ENCODE measurements around the gene TMEM253.

Gene TMEM253

DNA sequence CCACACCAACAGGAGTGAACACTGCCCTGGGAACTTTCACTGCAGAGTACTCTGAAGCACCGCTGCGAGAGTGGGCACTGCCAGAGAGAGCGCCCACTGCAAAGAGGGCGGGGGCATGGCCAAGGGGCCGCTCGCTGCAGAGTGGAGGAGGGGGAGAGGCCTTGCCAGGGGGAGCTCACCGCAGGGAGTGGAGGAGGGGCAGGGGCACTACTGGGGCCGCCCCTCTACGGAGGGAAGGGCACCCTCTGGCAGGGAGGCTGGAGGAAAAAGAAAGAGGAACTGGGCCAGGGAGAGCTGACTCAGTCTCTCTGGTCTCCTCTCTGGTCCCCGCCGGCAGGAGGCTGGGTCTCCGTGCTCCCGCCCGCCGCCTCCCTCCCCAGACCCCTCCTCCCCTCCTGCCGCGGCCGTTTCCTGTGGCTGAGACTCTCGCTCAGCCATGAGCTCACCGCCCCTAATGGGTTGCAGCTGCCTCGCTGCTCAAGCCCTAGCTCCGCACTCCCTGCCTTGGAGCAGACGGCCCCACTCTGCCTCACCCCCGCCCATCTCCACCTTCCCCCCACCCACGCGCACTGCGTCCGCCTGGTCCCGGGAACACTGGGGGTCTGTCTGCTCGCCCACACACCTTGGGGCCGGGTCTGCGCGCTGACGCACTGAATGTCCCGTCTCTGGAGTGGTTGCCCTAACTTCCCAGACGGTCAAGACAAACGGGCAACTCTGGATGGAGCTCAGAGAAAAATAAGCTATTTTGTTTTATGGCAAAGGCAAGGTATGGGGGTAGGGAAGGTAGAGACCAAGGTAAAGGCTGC, 29.4 kb upstream of the TMEM253 start:
- DNase-seq: peak; percentile 96

DNA sequence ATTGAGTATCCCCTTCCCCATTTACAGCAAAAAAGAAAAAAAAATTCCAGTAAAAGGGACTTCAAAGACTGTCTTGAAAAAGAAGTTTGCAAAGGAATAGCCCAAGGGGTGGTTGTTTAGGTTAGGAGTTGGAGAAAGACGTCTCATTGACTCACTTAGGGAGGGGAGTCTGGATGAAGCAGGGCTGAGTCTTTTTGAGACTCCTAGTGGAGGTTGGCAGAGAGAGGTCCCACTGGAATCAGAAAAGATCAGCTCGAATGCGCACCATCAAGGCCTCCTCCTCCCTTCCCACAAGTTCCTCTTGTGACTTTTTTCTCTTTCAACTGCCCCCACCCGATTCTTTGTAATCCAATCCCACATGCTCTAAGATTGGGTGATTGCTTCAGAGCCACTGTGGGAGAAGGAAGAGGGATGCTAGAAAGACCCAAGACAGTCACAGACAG, 28.8 kb upstream of the TMEM253 start:
- peak; percentile 75 for DNase-seq

- DNase-seq: no peak
Observed at GRCh38 chr14:21072781-21073339, 28.0 kb upstream of the TMEM253 start.

DNA sequence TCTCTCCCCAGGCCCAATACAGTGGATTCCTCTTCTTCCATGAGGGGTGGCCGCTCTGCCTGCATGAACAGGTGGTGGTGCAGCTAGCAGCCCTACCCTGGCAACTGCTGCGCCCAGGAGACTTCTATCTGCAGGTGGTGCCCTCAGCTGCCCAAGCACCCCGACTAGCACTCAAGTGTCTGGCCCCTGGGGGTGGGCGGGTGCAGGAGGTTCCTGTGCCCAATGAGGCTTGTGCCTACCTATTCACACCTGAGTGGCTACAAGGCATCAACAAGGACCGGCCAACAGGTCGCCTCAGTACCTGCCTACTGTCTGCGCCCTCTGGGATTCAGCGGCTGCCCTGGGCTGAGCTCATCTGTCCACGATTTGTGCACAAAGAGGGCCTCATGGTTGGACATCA, 26.9 kb upstream of the TMEM253 start:
- DNase-seq: no peak

GRCh38 chr14:21074398-21075272, 26.2 kb upstream of the TMEM253 start:
- DNase-seq: no peak

DNA sequence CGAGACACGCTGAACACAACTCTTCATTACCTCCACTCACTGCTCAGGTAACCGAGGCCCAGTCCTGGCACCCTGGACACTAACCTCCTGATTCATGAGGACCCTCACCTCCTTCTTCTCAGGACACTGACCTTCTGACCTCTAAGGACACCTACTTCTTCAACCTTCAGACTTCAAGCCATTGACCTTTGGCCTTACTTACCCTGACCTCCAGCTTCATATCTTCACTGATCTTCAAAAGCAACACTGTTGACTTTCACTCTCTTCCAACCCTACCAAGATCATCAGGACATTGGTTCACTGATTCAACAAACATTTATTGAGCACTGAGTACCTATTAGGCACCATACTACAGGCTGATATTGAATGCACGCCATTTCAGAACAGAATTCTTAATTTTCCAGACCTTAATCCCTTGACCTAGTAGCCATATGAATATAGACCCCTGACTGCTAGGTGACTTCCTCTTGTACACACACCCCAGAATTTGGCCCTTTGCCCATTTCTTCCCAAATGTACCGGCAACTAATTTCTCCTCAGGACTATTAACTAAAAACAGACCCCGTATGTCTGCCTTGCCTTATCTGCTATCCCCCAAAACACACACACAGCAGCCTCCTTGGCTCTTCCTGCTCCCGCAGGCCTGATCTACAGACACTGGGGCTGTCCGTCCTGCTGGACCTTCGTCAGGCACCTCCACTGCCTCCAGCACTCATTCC, 25.0 kb upstream of the TMEM253 start:
- DNase-seq: no peak

DNA sequence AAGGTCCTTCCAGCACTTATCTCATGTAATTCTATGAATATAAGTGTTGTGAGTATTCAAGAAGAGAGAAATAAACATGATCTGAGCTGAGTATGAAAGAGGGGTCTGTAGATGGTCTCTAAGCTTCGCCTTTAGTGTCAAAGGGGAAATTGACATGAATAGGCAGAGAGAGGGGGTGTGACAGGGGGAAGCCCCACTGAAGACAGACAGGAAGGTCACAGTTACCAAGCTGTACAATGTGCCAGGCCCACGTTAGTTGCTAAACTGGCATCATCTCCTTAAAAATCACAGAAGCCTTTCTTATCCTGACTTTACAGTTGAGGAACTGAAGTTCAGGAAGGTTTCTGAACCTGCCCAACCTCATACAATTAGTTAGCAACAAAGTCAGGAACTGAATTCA, 23.2 kb upstream of the TMEM253 start:
- no peak for DNase-seq

- DNase-seq: no peak
Observed at GRCh38 chr14:21078287-21078686, 22.6 kb upstream of the TMEM253 start.

- no peak for DNase-seq
Observed at GRCh38 chr14:21078726-21079125, 22.1 kb upstream of the TMEM253 start.

DNA sequence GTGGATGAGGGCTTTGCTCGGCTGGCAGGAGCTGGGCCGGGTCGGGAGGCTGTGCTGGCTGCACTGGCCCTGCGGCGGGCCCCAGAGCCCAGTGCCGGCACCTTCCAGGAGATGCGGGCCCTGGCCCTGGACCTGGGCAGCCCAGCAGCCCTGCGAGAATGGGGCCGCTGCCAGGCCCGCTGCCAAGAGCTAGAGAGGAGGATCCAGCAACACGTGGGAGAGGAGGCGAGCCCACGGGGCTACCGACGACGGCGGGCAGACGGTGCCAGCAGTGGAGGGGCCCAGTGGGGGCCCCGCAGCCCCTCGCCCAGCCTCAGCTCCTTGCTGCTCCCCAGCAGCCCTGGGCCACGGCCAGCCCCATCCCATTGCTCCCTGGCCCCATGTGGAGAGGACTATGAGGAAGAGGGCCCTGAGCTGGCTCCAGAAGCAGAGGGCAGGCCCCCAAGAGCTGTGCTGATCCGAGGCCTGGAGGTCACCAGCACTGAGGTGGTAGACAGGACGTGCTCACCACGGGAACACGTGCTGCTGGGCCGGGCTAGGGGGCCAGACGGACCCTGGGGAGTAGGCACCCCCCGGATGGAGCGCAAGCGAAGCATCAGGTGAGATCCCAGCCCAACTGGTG, 19.2 kb upstream of the TMEM253 start:
- DNase-seq: no peak

DNA sequence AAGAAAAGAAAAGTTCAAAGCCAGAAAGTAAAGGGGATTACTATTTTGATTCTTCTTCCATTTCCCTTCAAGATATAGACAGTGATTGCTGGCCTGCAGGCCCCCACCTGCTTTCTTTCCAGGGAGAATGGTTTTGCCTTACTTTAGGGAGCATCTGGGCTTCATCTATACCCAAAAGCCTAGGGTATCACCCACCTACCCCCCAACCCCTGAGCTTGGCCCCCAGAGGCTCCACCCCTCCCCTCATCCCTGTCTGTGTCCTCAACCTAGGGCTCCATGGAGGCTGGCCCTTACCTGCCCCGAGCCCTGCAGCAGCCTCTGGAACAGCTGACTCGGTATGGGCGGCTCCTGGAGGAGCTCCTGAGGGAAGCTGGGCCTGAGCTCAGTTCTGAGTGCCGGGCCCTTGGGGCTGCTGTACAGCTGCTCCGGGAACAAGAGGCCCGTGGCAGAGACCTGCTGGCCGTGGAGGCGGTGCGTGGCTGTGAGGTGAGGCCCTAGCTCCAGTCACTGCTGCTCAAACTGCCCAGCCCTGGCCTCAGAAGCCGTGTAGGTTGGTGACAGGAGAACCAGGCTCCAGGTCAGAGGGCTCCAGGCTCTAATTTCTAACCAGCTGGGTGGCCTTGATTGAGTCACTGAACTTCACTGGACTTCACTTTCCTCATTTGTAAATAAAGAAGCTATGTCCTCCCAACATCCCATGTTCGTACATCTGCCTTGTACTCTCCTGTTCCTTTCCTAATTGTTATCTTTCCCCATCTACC, 17.1 kb upstream of the TMEM253 start:
- DNase-seq: no peak

DNA sequence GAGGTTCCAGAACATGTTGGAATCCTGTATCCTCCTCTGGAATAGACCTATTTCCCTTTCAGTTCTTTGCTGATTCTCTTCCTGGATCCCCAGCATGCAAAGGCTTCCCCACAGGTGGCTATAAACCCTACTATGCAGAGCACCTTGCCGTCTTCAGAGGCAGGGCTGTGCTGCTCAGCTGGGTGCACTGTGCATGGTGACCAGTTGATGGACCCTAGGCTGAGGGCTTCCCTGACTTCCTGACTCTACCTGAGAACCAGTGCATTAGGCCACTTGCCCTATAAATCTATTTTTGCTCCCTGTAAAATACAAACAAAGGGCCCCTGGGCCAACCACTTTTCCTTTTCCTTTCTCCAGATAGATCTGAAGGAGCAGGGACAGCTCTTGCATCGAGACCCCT, 16.5 kb upstream of the TMEM253 start:
- no peak for DNase-seq

DNA sequence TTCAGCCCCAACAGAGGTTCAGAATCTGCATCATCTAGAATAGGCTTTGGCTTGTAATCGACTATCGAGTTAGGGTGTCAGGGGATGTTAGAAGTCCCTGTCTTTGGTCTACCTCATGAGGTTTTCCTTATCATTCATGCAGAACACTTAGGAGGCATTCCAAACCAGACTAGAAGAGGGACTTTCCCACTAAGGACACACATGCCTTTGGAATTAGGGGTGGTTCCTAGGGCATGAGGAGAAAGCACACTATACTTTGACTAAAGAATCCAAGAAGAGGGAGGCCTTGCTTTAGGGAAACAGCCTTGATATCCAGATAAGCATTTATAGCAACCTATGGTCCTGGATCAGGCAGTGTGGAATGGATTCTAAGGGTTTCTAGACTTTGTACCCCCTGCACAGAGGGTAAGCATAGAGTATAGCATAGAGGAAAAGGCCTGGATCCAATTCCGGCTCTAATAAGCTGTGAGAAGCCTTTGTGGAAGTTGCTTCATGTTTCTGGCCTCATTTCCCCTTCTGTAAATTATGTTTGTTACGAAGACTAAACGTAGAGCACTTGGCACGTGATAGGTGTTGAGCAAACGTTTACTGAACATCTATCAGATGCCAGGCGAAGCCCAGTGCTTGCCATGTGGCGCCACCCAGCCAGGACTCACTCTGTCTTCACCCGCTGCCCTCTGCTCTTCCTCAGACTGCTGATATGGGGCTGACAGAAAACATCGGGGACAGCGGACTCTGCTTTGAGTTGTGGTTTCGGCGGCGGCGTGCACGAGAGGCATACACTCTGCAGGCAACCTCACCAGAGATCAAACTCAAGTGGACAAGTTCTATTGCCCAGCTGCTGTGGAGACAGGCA, 15.6 kb upstream of the TMEM253 start:
- no peak for DNase-seq

DNA sequence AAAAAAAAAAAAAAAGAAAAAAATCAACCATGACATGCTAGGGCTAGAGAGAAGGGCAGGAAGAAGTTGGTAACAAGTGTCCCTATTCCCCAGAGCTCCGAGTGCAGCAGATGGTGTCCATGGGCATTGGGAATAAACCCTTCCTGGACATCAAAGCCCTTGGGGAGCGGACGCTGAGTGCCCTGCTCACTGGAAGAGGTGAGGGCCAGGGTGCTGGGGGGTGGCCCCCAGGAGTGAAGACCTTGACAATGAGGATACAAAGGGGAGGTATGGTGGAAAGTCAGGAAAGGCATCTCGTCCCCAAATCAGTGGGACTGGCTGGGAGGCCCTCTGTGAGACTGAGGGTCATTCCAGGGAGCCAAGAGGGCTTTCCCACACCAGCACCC, 14.0 kb upstream of the TMEM253 start:
- DNase-seq: no peak

- DNase-seq: peak; percentile 90
Observed at GRCh38 chr14:21087294-21088091, 13.4 kb upstream of the TMEM253 start.

DNA sequence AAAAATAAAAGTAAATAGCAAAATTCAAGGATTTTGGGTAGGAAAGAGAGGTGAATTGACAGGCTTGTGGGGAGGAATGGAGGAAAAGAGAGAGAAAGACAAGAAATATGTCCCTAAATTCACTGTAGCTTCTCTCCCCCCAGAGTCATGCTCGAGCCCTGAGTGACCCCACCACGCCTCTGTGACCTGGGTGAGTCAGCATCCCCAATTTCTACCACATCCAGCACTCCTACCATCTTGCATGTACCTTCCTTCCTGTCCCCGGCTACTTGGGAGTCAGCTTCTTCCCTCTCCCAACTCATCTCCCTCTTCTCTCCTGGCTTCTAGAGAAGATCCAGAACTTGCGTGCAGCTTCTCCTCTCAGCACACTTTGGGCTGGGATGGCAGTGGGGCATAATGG, 12.2 kb upstream of the TMEM253 start:
- DNase-seq: no peak

- DNase-seq: no peak
Observed at GRCh38 chr14:21089271-21089670, 11.6 kb upstream of the TMEM253 start.

DNA sequence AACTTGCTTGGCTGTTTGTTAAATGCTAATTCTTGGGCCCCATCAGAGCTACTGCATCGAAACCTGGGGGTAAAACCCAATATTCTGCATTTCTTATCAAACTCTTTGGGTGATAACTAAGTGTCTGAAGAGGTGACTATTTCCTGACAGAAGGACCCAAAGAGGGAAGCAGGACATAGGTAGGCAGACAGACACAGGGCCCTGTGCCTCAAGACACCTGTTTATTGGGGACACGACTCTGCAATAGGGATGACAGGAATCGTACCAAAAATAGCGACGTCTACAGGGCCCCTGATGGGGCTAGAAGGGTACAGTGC, 11.0 kb upstream of the TMEM253 start:
- no peak for DNase-seq

DNA sequence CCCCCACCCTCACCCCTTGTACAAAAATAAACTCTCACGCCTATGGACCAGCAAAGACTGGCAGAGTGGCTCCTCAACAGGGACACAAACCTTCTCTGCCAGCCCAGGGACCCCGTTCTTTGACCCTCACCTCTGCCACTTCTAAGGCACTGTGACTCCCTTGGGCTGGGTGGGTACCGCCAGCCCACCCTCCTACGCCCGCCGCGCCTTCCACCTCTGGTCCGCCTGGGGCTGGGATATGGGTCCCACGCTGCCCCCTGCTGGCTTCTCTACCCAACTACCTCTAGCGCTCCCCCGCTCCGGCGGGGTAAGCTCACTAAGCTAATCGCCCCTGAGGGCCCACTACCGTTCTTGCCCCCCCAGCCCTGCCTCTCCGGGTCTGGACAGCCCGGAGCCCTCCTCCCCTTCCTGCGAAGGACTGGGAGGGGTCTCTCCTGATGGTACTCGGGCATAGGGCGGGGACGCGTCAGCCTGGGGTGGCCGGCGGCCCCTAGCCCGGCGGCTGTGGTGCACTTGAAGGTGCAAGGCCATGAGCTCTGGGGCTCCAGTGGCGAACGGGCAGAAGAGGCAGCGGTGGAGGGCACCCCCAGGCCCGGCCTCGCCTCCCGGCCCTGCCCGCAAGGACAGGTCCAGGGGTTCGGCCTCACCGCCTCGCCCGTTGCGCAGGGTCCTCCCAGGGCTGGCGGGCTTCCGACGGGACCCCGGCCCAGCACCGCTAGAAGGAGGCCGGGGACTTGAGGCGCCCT, 10.5 kb upstream of the TMEM253 start:
- peak; percentile 68 for DNase-seq

All from eye (tissue), 1 donor.